ENCODE data around the gene CEP76.
"Not testable (repeated sequence)": the region's sequence is repeated elsewhere in the genome, so short reads cannot be mapped to it uniquely, and the experiment has no call there.

Gene CEP76

DNA sequence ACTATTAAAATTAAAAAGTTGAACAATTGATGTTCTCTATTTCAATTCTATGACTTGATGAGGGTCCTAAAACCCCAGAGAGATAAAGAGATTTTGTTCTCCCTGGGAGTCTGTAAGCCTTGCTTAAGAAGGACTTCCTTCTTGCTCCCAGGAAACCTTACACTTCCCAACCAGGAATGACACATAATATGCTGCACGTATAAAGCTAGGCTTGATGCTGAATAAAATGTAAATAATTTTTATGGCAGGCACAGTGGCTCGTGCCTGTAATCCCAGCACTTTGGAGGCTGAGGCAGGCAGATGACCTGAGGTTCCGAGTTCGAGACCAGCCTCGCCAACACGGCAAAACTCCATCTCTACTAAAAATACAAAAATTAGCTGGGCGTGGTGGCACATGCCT, 72.4 kb downstream of the CEP76 start:
- no peak overlapping the region for H3K4ac ChIP-seq (ENCODE audit: low read length)
- no peak overlapping the region for H4K8ac ChIP-seq (ENCODE audit: low read depth, low read length)
- H3K9me3 ChIP-seq (replicated peaks in 1 of 2; ENCODE audit: control insufficient read depth in 2 of 2, insufficient read depth in 1 of 2, low read depth in 1 of 2, low read length in 2 of 2): no peaks in the 10 kb centered on the region
- no peak overlapping the region for H2BK5ac ChIP-seq (ENCODE audit: low read length)
- no peak overlapping the region for H3K9ac ChIP-seq (ENCODE audit: low read depth, low read length, poor library complexity)
- H3K79me1 ChIP-seq (ENCODE audit: low read depth, low read length): no peaks in the 10 kb centered on the region
- no peak overlapping the region for H2BK12ac ChIP-seq (ENCODE audit: low read length)
- WGBS, 2 donors (ENCODE audit: extremely low coverage in 2 of 2, insufficient read length in 2 of 2, insufficient replicate concordance in 1 of 2): no CpG with 5 or more reads among the region's 7 CpGs
- H2AK5ac ChIP-seq (ENCODE audit: low read depth, low read length): no peak overlapping the region
- H3K23ac ChIP-seq (ENCODE audit: low read depth, low read length, poor library complexity): no peak overlapping the region
- H3K14ac ChIP-seq (ENCODE audit: low read length): no peak overlapping the region
- H3K4me2 ChIP-seq (ENCODE audit: insufficient read depth, low read length, poor library complexity, severe bottlenecking): no peak overlapping the region
- no peak overlapping the region for H4K91ac ChIP-seq (ENCODE audit: low read depth, low read length, poor library complexity)
- no peak overlapping the region for H3K18ac ChIP-seq (ENCODE audit: low read length)
- H2BK120ac ChIP-seq (ENCODE audit: low read depth, low read length): no peak overlapping the region
- H3K27me3 ChIP-seq (ENCODE audit: control insufficient read depth in 3 of 3, insufficient read depth in 3 of 3, low read depth in 1 of 3, low read length in 3 of 3): no peaks in the 10 kb centered on the region
- H2BK15ac ChIP-seq (ENCODE audit: low read length): no peak overlapping the region
- H2AFZ ChIP-seq (ENCODE audit: low read length): no peak overlapping the region
- H3K4me3 ChIP-seq (ENCODE audit: low read length in 2 of 2): no peak overlapping the region
- H3K36me3 ChIP-seq (replicated peaks in 1 of 2; ENCODE audit: control insufficient read depth in 2 of 2, insufficient read depth in 2 of 2, low read length in 2 of 2): peaks cover 0 to 38% of the 10 kb centered on the region in 2 donors
- H3K27ac ChIP-seq (replicated peaks; ENCODE audit: low read length): no peak overlapping the region
- H3K4me1 ChIP-seq (ENCODE audit: control insufficient read depth in 2 of 2, insufficient read depth in 1 of 2, low read depth in 1 of 2, low read length in 2 of 2): no peaks in the 10 kb centered on the region
- DNase-seq (ENCODE audit: low spot score): no peak

DNA sequence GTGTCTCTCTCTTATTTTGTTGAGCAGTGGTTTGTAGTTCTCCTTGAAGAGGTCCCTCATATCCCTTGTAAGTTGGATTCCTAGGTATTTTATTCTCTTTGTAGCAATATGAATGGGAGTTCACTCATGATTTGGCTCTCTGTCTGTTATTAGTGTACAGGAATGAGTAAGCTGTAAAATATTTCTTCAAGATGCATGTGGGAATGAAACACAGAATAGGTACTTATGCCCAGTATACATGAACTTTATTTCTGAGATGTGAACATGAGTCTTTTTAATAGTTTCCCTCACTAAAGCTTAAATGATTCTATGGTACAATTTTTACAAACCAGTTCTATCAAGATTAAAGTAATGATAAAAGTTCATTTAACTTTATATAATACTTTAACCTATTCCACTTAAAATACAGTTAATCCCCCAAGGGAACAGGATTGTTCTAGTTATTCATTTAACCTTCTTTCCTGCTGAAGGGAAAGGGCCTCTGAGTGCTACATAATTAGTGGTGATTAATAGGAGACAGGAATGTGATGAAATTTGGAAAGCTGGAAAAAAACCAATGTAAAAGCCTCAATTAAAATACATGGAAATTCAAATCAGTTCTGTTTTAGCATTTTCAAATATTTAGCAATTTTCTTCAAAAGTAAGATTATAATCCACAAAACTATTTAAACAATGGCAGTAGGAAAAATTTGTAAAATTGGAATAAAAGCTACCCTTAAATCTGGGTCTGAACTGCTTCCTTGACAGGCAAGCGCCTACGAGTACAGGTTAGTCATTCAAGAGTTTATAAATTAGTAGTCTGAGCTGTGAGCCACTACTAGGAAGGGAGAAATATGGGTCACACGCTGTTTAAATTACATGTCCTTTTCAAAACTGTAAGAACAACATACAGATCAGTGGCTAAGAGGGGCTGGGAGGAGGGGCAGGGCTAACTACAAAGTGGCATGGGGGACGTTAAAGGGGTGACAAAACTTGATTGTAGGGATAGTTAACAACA, 73.5 kb downstream of the CEP76 start:
- no peak overlapping the region for H4K91ac ChIP-seq (ENCODE audit: low read depth, low read length, poor library complexity)
- H2BK5ac ChIP-seq (ENCODE audit: low read length): no peak overlapping the region
- no peaks in the 10 kb centered on the region for H3K79me1 ChIP-seq (ENCODE audit: low read depth, low read length)
- no peak overlapping the region for H3K27ac ChIP-seq (replicated peaks; ENCODE audit: low read length)
- no peak overlapping the region for H2BK15ac ChIP-seq (ENCODE audit: low read length)
- no peak overlapping the region for H3K9ac ChIP-seq (ENCODE audit: low read depth, low read length, poor library complexity)
- no peak overlapping the region for H2AFZ ChIP-seq (ENCODE audit: low read length)
- H3K14ac ChIP-seq (ENCODE audit: low read length): no peak overlapping the region
- no peak overlapping the region for H2BK120ac ChIP-seq (ENCODE audit: low read depth, low read length)
- H3K36me3 ChIP-seq (replicated peaks in 1 of 2; ENCODE audit: control insufficient read depth in 2 of 2, insufficient read depth in 2 of 2, low read length in 2 of 2): peaks cover 0 to 35% of the 10 kb centered on the region in 2 donors
- no peak overlapping the region for H2AK5ac ChIP-seq (ENCODE audit: low read depth, low read length)
- H3K4me3 ChIP-seq (ENCODE audit: low read length in 2 of 2): no peak overlapping the region
- no peaks in the 10 kb centered on the region for H3K4me1 ChIP-seq (ENCODE audit: control insufficient read depth in 2 of 2, insufficient read depth in 1 of 2, low read depth in 1 of 2, low read length in 2 of 2)
- H3K27me3 ChIP-seq (ENCODE audit: control insufficient read depth in 3 of 3, insufficient read depth in 3 of 3, low read depth in 1 of 3, low read length in 3 of 3): no peaks in the 10 kb centered on the region
- no peak overlapping the region for H2BK12ac ChIP-seq (ENCODE audit: low read length)
- no peak overlapping the region for H3K4ac ChIP-seq (ENCODE audit: low read length)
- no peak overlapping the region for H3K4me2 ChIP-seq (ENCODE audit: insufficient read depth, low read length, poor library complexity, severe bottlenecking)
- H3K9me3 ChIP-seq (replicated peaks in 1 of 2; ENCODE audit: control insufficient read depth in 2 of 2, insufficient read depth in 1 of 2, low read depth in 1 of 2, low read length in 2 of 2): no peaks in the 10 kb centered on the region
- no peak overlapping the region for H3K23ac ChIP-seq (ENCODE audit: low read depth, low read length, poor library complexity)
- no peak overlapping the region for H4K8ac ChIP-seq (ENCODE audit: low read depth, low read length)
- no peak for DNase-seq (ENCODE audit: low spot score)
- WGBS, 2 donors (ENCODE audit: extremely low coverage in 2 of 2, insufficient read length in 2 of 2, insufficient replicate concordance in 1 of 2): no CpG with 5 or more reads among the region's 4 CpGs
- H3K18ac ChIP-seq (ENCODE audit: low read length): no peak overlapping the region

DNA sequence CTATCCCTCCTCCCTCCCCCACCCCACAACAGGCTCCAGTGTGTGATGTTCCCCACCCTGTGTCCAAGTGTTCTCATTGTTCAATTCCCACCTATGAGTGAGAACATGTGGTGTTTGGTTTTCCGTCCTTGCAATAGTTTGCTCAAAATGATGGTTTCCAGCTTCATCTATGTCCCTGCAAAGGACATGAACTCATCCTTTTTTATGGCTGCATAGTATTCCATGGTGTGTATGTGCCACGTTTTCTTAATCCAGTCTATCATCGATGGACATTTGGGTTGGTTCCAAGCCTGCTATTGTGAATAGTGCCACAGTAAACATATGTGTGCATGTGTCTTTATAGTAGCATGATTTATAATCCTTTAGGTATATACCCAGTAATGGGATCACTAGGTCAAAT, 75.3 kb downstream of the CEP76 start:
- not testable (repeated sequence) for H4K91ac ChIP-seq (ENCODE audit: low read depth, low read length, poor library complexity); H3K23ac ChIP-seq (ENCODE audit: low read depth, low read length, poor library complexity); H3K4me2 ChIP-seq (ENCODE audit: insufficient read depth, low read length, poor library complexity, severe bottlenecking); H4K8ac ChIP-seq (ENCODE audit: low read depth, low read length); H3K27ac ChIP-seq (replicated peaks; ENCODE audit: low read length); H3K4me3 ChIP-seq (ENCODE audit: low read length in 2 of 2); H3K4me1 ChIP-seq (ENCODE audit: control insufficient read depth in 2 of 2, insufficient read depth in 1 of 2, low read depth in 1 of 2, low read length in 2 of 2); H3K9ac ChIP-seq (ENCODE audit: low read depth, low read length, poor library complexity); H3K18ac ChIP-seq (ENCODE audit: low read length); H2BK5ac ChIP-seq (ENCODE audit: low read length); H3K79me1 ChIP-seq (ENCODE audit: low read depth, low read length); H3K14ac ChIP-seq (ENCODE audit: low read length); H3K4ac ChIP-seq (ENCODE audit: low read length); H2AFZ ChIP-seq (ENCODE audit: low read length); H3K27me3 ChIP-seq (ENCODE audit: control insufficient read depth in 3 of 3, insufficient read depth in 3 of 3, low read depth in 1 of 3, low read length in 3 of 3); H2AK5ac ChIP-seq (ENCODE audit: low read depth, low read length); H2BK15ac ChIP-seq (ENCODE audit: low read length); H2BK120ac ChIP-seq (ENCODE audit: low read depth, low read length); H2BK12ac ChIP-seq (ENCODE audit: low read length); DNase-seq (ENCODE audit: low spot score); H3K9me3 ChIP-seq (replicated peaks in 1 of 2; ENCODE audit: control insufficient read depth in 2 of 2, insufficient read depth in 1 of 2, low read depth in 1 of 2, low read length in 2 of 2)
- no CpG with 5 or more reads among the region's 3 CpGs for WGBS, 2 donors (ENCODE audit: extremely low coverage in 2 of 2, insufficient read length in 2 of 2, insufficient replicate concordance in 1 of 2)
- peaks cover 0 to 22% of the 10 kb centered on the region in 2 donors for H3K36me3 ChIP-seq (replicated peaks in 1 of 2; ENCODE audit: control insufficient read depth in 2 of 2, insufficient read depth in 2 of 2, low read length in 2 of 2)

DNA sequence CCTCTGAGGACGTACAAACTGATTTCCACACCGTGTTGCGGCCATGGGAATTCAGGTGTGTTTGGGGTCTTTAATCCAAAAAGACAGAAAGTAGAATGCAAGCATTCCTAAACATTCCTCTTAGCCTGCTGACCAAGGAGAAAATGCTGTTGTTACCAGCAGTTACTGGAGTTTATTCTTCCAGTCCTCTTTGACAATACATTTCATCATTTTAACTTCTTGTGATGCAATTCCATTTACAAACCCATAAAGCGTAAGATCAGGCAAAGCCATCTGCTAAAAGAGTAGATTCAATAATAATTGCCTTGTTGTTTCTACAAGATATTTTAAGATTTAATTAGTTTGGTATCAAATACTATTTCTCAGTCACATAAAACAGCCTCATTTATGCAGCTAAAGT, 77.3 kb downstream of the CEP76 start:
- Histone ChIP-seq H3K27ac (replicated peaks; ENCODE audit: low read length) (no peak overlapping the region), H4K8ac (ENCODE audit: low read depth, low read length) (no peak overlapping the region), H3K18ac (ENCODE audit: low read length) (no peak overlapping the region), H3K4me2 (ENCODE audit: insufficient read depth, low read length, poor library complexity, severe bottlenecking) (no peak overlapping the region), H2BK12ac (ENCODE audit: low read length) (no peak overlapping the region), H3K14ac (ENCODE audit: low read length) (no peak overlapping the region), H2AFZ (ENCODE audit: low read length) (no peak overlapping the region), H3K9ac (ENCODE audit: low read depth, low read length, poor library complexity) (no peak overlapping the region), H3K36me3 (replicated peaks in 1 of 2; ENCODE audit: control insufficient read depth in 2 of 2, insufficient read depth in 2 of 2, low read length in 2 of 2) (peaks cover 0 to 18% of the 10 kb centered on the region in 2 donors), H3K9me3 (replicated peaks in 1 of 2; ENCODE audit: control insufficient read depth in 2 of 2, insufficient read depth in 1 of 2, low read depth in 1 of 2, low read length in 2 of 2) (peaks cover 0 to 10% of the 10 kb centered on the region in 2 donors), H2BK120ac (ENCODE audit: low read depth, low read length) (no peak overlapping the region), H3K4ac (ENCODE audit: low read length) (no peak overlapping the region), H3K79me1 (ENCODE audit: low read depth, low read length) (no peaks in the 10 kb centered on the region), H2AK5ac (ENCODE audit: low read depth, low read length) (no peak overlapping the region), H3K23ac (ENCODE audit: low read depth, low read length, poor library complexity) (no peak overlapping the region), H2BK15ac (ENCODE audit: low read length) (no peak overlapping the region), H4K91ac (ENCODE audit: low read depth, low read length, poor library complexity) (no peak overlapping the region), H3K27me3 (ENCODE audit: control insufficient read depth in 3 of 3, insufficient read depth in 3 of 3, low read depth in 1 of 3, low read length in 3 of 3) (no peaks in the 10 kb centered on the region), H2BK5ac (ENCODE audit: low read length) (no peak overlapping the region), H3K4me3 (ENCODE audit: low read length in 2 of 2) (no peak overlapping the region), H3K4me1 (ENCODE audit: control insufficient read depth in 2 of 2, insufficient read depth in 1 of 2, low read depth in 1 of 2, low read length in 2 of 2) (no peaks in the 10 kb centered on the region)
- WGBS, 2 donors (ENCODE audit: extremely low coverage in 2 of 2, insufficient read length in 2 of 2, insufficient replicate concordance in 1 of 2): no CpG with 5 or more reads among the region's 4 CpGs
- no peak for DNase-seq (ENCODE audit: low spot score)
